Spleen (tissue), 7 donors: Measurements from ENCODE around the gene FKRP.

Experiments
- CTCF ChIP-seq, 11 experiments: fragments of 200-600 bp in 7 of 11; fragments of 450-650 bp in 4 of 11; sonication (generic) in 4 of 11; IDR thresholded peaks in 8 of 11; conservative IDR thresholded peaks in 3 of 11; 1 replicate in 7 of 11; 2 replicates in 4 of 11; pipeline versions ENCODE4 v1.4.0 to v1.8.0; 2016 to 2021; ENCODE audit warnings: antibody characterized with exemption in 11 of 11, inconsistent platforms in 4 of 11, mild to moderate bottlenecking in 1 of 11
- POLR2AphosphoS5 ChIP-seq, 3 donors: sonication (generic); formaldehyde crosslinking; IDR thresholded peaks; one replicate each; pipeline ENCODE4 v1.5.1; 2017; ENCODE audit warnings: antibody characterized with exemption in 3 of 3
- donor health status: DM: no; HTN: no; CAD: no; lungs with moderate emphysema.
- donor health status: DM: no; HTN: no; CAD: no.
- donor health status: DM: no; HTN: no; CAD: no.

DNA sequence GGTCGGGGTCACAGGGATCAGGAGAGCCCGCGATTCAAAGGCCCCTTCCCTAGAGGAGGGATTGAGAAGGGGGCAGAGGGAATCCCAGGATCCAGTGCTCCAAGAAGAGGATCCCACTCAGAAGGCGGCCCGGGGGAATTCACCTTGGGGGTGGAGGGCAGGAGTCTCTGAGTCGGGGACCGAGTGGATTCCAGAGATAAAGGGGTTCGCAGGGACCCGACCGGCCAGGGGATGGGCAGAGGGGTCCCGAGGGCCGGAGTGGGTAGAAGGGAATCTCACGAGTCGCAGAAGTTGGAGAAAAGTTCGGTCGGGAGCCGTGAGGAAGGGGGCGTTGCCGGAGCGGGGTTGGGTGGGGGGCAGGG, 29.2 kb upstream of the FKRP start:
- no peak for TF ChIP-seq POLR2AphosphoS5 (IDR thresholded peaks at IDR 0.05)
- no peak for TF ChIP-seq CTCF (IDR thresholded peaks at IDR 0.05 in 8 of 11, conservative IDR thresholded peaks at IDR 0.05 in 3 of 11)
